Right ventricle myocardium superior (tissue), 1 donor: Measurements from ENCODE around the gene FGD2. TPM values are rescaled to one million over a fixed set of nuclear protein-coding genes. Genes with fewer than 3 reads are reported as not detected.
"Not testable (repeated sequence)": the region's sequence is repeated elsewhere in the genome, so short reads cannot be mapped to it uniquely, and the experiment has no call there.

Source experiments
- ATAC-seq: fragments of 200-7000 bp; cut with Tn5 transposase; one replicate; pipeline ENCODE4 v1.9.1; 2020; ENCODE audit warnings: mild to moderate bottlenecking; ENCODE audit not compliant: poor library complexity
- DNase-seq: peaks from one replicate; pipeline ENCODE4 v3.0.0-alpha.2; 2020
- intact Hi-C: fragments of 100-400 bp; cut with DNase I; formaldehyde crosslinking; loops from one replicate; pipeline ENCODE4 v1.11.2; 2022
- total RNA-seq: library from RNA; stranded (reverse); fragmentation: NEBNext Ultra II Directional; extraction: Animal tissue kit (Norgen Biotek cat#: 25700); gene quantifications from one replicate; pipeline ENCODE4 v1.2.1, GENCODE V29; 2021
- donor health status: DM: no; HTN: yes; CAD: no; lungs with severe emphysema.

FGD2 gene
- total RNA-seq, 1 donor from 2014 or later: 5.7 TPM

- intact Hi-C loops: no loop called here
- ATAC-seq (no peak), DNase-seq (peak; percentile 52)
Observed at GRCh38 chr6:36984581-36985416, 20.7 kb upstream of the FGD2 start.

DNA sequence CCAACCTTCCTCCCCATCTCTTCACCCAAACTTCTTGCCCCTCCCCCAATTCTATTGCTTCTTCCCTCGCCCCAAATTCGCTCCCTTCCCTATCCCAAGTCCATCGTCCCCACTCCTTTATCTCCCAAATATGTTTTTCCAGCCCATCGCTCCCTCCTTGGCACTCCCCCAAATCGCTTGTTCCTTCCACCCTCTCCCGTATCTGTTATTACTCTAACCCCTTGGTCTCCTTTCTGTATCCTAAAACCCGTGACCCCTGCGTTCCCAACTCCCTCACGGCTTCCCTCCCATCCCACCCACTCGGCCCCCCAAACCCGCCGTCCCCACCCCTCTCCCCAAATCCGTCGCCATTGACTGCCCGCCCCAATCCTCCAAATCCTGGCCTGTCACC lies 20.0 kb upstream of the FGD2 start:
- intact Hi-C loops: no loop called here
- DNase-seq: no peak
- ATAC-seq: no peak

- ATAC-seq (peak; percentile 97), DNase-seq (peak; percentile 94)
- intact Hi-C loops: no loop called here
Observed at GRCh38 chr6:36985808-36986703, 19.4 kb upstream of the FGD2 start, which contains the start of gene MTCH1. Gene MTCH1 (minus strand): TSS chr6:36986196. CDS start chr6:36986173, 23 bp downstream.

- DNase-seq (no peak), ATAC-seq (no peak)
- intact Hi-C loops: no loop called here
Observed at GRCh38 chr6:36986704-36987047, 18.8 kb upstream of the FGD2 start.

- intact Hi-C loops: no loop called here
- ATAC-seq: no peak
- DNase-seq: peak; percentile 14
Observed at GRCh38 chr6:36989264-36989663, 16.2 kb upstream of the FGD2 start.

GRCh38 chr6:36990401-36990800 lies 15.1 kb upstream of the FGD2 start:
- DNase-seq, intact Hi-C loops, ATAC-seq: not testable (repeated sequence)

- peak; percentile 70 for DNase-seq
- peak; percentile 87 for ATAC-seq
- intact Hi-C loops: no loop called here
Observed at GRCh38 chr6:36997811-36998722, 7.4 kb upstream of the FGD2 start.

DNA sequence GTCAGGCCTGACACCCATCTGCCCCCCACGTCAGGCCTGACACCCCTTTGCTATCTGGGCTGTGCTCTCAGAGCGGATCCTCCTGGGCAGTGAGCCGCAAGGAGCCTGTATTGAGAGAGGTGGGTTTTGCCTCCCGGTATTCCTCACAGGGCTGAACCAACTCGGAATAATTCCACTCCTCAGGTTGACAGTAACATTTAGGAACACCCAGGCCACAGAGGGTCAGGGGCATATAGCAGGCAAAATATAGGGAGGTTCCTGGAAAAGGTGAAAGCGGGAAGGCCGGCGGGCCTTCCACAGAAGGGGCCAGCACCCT lies 6.8 kb upstream of the FGD2 start:
- intact Hi-C loops: no loop called here
- ATAC-seq (no peak), DNase-seq (no peak)

- no peak for DNase-seq
- intact Hi-C loops: no loop called here
- ATAC-seq: peak; percentile 28
Observed at GRCh38 chr6:36999061-36999750, 6.2 kb upstream of the FGD2 start.

- intact Hi-C loops: no loop called here
- DNase-seq: no peak
- ATAC-seq: no peak
Observed at GRCh38 chr6:36999751-37000125, 5.7 kb upstream of the FGD2 start.

DNA sequence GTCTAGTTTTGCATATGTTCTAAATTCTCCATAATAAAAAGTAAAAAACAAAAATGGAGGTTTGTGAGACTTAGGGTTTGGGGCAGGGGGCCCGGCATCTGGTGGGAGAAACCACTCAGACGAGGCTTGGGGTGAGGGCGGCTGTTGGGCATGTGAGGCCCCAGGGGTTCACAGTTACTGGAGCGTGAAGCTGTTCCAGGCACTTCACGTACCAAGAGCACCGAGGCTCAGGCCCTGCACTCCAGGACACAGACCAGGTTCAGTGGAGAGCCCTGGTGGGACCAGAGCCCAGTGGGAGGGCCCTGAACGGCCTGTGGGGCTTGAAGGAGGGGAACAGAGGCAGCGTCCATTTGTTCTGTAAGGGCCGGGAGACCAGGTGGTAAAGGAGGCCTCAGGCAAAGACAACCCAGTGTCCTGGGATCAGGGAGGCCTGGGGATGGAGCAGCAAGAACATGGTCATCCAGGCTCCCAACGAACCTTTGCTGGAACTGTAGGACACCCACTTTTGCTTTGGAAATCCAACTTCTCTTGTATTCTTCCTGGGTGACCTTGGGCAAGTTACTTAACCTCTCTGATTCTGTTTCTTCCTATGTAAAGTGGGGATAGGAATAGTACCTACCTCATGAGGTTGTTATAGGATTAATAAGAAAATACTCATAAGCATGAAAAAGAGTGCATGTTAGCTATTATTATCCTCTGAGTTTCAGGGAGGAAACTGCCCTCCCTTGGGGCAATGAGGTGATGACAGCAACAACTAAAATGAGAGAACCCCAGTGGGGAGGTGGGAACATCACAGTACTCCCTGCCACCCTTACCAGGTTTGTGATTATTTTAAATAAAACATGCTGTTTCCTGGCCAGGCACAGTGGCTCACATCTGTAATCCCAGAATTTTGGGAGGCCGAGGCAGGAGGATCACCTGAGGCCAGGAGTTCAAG lies 1.1 kb upstream of the FGD2 start:
- ATAC-seq (peak; percentile 32), DNase-seq (peak; percentile 63)
- intact Hi-C loops: no loop called here

DNA sequence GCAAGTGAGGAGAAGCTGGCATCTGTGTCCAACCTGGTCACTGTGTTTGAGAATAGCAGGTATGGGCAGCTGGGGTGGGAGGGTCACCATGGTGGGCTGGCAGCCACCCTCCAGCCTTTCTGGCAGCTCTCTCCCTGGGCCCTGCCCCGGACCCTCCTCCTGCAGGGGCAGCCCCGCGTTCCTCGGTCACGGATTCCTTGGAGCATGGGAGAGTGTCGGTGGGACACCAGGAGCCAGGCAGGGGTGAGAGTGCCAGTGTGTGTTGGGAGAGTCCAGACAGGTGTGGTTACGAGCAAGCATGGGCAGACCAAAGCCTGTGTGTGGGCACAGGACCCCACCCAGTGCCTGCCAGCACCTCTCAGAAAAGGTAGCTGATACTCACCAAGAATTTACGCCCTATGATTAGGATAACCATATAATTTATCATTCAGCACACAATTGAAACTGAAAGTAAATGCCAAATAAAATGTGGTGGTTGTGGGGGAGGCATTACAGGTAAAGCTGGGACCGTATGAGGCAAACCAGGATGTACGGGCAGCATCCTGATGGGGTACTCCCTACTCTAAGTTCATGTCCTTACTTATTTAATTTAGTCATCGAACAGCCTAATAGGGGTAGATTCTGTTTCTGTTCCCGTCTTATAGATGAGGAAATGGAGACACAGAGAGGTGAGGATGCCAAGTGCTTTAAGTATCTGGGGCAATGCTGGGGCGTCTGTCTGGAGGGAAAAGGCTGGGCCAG lies 542 bp downstream of the FGD2 start:
- DNase-seq (no peak), ATAC-seq (no peak)
- intact Hi-C loops: no loop called here

- DNase-seq: no peak
- intact Hi-C loops: no loop called here
- ATAC-seq: peak; percentile 25
Observed at GRCh38 chr6:37006793-37007339, 1.4 kb downstream of the FGD2 start.

DNA sequence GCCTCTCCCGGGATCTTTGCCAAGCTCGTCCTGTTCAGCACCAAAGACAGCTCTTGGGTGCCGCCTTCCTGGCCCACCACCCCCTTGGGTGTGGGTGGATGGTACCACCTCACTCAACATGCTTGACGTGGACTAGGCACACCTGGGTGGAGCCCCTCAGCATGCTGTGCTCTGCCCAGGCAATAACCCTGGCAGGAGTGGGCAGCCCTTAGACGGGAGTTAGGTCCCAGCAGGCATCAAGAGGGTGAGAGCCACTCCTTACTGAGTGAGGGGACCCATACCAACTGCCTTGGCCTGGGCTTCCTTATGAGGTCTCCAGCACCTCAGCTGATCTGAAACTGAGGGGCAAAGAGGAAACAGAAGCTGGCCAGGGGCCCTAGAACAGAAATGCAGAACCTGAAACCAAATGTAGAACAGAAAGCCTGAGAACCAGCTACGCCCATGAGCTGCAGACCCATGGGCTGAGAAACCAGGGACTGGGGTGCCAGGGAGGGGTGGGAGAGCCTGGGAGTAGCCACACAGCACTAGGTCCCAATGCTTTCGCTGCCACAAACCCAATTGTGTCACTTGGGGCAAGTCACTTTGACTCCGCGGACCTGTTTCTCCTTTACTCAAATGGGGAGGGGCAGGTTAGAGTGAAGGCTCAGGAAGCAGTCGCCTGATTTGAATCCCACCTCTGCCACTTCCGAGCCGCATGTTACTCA lies 2.0 kb downstream of the FGD2 start:
- ATAC-seq: peak; percentile 64
- peak; percentile 58 for DNase-seq
- intact Hi-C loops: no loop called here

DNA sequence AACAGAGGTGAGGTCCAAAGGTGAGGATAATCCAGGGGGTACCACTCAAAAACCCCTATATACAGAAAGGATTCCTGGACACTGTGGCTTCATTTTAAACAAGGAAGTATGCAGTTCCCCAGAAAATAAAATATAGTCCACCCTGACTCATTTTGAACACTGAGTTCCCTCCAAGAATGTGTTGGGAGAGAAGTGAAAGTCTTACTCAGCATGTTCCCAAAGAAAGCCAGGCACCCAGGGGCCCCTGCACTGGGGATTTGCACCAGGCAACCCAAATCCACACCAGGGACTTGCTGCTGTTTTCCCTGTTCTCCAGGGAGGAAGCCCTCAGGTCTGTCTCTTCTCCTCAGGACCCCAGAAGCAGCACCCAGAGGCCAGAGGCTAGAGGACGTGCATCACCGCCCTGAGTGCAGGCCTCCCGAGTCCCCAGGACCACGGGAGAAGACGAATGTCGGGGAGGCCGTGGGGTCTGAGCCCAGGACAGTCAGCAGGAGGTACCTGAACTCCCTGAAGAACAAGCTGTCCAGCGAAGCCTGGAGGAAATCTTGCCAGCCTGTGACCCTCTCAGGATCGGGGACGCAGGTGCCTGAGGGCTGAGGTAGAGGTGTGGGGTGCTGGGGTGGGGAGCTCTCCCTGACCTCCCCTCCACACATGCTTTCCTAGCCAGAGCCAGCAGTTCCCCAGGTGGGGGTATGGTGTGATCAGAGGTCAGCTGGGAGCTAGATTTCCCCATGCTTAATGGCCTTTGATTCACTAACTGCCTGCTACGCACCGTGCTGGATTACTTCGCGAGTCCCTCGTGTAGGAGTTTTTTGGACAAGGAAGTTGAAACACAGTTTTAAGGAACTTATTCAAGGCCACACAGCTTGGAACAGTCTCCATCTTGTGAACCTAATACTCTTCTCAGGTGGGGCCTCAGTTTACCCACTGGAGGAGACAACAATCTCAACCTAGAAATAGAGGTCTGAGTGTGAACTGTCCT lies 3.3 kb downstream of the FGD2 start:
- intact Hi-C loops: no loop called here
- ATAC-seq: peak; percentile 44
- peak; percentile 61 for DNase-seq
